Upper lobe of left lung (tissue), 4 donors: ENCODE results near the gene CELA2B.

Source experiments
- EP300 ChIP-seq, 4 donors: sonication (generic); formaldehyde crosslinking; IDR thresholded peaks; one replicate each; pipeline ENCODE4 v1.5.1; 2017; ENCODE audit warnings: antibody characterized with exemption in 4 of 4, control low read depth in 2 of 4
- POLR2A ChIP-seq, 4 donors: fragments of 450-650 bp; IDR thresholded peaks; one replicate each; pipeline ENCODE4 v1.5.1; 2016 to 2017; ENCODE audit warnings: antibody characterized with exemption in 4 of 4, mild to moderate bottlenecking in 2 of 4
- TF ChIP-seq, protein P1 (sequence below), 6 experiments: fragments of 450-650 bp in 4 of 6; fragments of 200-600 bp in 2 of 6; sonication (generic) in 2 of 6; IDR thresholded peaks; one replicate each; pipeline ENCODE4 v1.5.1; 2016 to 2019; ENCODE audit warnings: antibody characterized with exemption in 6 of 6

DNA sequence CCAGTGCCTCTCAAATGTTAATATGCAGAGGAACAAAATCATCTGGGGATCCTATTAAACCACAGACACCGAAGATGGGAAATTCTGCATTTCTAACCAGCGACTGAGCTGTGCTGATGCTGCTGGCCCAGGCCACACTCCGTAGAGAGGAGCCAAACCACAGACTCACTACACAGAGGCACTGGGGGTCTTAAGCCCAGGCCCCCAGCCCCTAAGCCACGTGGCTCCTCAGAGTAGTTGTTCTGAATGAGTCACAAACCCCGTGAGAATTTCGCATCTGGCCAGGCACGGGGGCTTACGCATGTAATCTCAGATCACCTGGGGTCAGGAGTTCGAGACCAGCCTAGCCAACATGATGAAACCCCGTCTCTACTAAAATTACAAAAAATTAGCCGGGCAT, 22.2 kb upstream of the CELA2B start:
- TF ChIP-seq, protein P1, sequence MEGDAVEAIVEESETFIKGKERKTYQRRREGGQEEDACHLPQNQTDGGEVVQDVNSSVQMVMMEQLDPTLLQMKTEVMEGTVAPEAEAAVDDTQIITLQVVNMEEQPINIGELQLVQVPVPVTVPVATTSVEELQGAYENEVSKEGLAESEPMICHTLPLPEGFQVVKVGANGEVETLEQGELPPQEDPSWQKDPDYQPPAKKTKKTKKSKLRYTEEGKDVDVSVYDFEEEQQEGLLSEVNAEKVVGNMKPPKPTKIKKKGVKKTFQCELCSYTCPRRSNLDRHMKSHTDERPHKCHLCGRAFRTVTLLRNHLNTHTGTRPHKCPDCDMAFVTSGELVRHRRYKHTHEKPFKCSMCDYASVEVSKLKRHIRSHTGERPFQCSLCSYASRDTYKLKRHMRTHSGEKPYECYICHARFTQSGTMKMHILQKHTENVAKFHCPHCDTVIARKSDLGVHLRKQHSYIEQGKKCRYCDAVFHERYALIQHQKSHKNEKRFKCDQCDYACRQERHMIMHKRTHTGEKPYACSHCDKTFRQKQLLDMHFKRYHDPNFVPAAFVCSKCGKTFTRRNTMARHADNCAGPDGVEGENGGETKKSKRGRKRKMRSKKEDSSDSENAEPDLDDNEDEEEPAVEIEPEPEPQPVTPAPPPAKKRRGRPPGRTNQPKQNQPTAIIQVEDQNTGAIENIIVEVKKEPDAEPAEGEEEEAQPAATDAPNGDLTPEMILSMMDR (IDR thresholded peaks at IDR 0.05) = no peak
- TF ChIP-seq EP300 (IDR thresholded peaks at IDR 0.05) = no peak
- no peak for TF ChIP-seq POLR2A (IDR thresholded peaks at IDR 0.05)
